H9 (cell line): ENCODE results near the gene EPS15. TPM values are rescaled to one million over a fixed set of nuclear protein-coding genes. Genes with fewer than 3 reads are reported as not detected.

Experiments used
- DNase-seq: peaks from one replicate; pipeline ENCODE4 v3.0.0-alpha.2; 2017
- H2AFZ ChIP-seq: one replicate; pipeline ENCODE4 v1.6.1; 2013; ENCODE audit warnings: mild to moderate bottlenecking, low read length, control low read depth, moderate library complexity
- H2AK5ac ChIP-seq: 2 replicates; pipeline ENCODE4 v1.6.1; 2013; ENCODE audit warnings: low read length, control low read depth, mixed read lengths; ENCODE audit not compliant: insufficient read length
- H2BK120ac ChIP-seq: one replicate; pipeline ENCODE4 v1.6.1; 2013; ENCODE audit warnings: low read depth, mild to moderate bottlenecking, low read length, control low read depth, inconsistent platforms; ENCODE audit not compliant: poor library complexity, severe bottlenecking
- H2BK12ac ChIP-seq: 2 replicates; pipeline ENCODE4 v1.6.1; 2013; ENCODE audit warnings: low read length, control low read depth, mixed read lengths, low read depth; ENCODE audit not compliant: insufficient read length
- H2BK15ac ChIP-seq: 2 replicates; pipeline ENCODE4 v1.6.1; 2013; ENCODE audit warnings: low read depth, low read length, control low read depth
- H2BK20ac ChIP-seq: one replicate; pipeline ENCODE4 v1.6.1; 2013; ENCODE audit warnings: low read depth, mild to moderate bottlenecking, low read length, control low read depth, inconsistent platforms; ENCODE audit not compliant: poor library complexity, severe bottlenecking
- H2BK5ac ChIP-seq: 2 replicates; pipeline ENCODE4 v1.6.1; 2013; ENCODE audit warnings: low read length, control low read depth, mixed read lengths; ENCODE audit not compliant: insufficient read length
- H3K14ac ChIP-seq: 2 replicates; pipeline ENCODE4 v1.6.1; 2013; ENCODE audit warnings: low read length, control low read depth; ENCODE audit not compliant: insufficient read depth
- H3K18ac ChIP-seq: 2 replicates; pipeline ENCODE4 v1.6.1; 2013; ENCODE audit warnings: low read depth, mild to moderate bottlenecking, mixed read lengths, low read length, control low read depth; ENCODE audit not compliant: insufficient read length
- H3K23ac ChIP-seq: 2 replicates; pipeline ENCODE4 v1.6.1; 2013; ENCODE audit warnings: low read length, control low read depth, mixed read lengths, low read depth; ENCODE audit not compliant: insufficient read length
- H3K23me2 ChIP-seq: 2 replicates; pipeline ENCODE4 v1.6.1; 2013; ENCODE audit warnings: low read depth, mild to moderate bottlenecking, mixed read lengths, low read length, control low read depth; ENCODE audit not compliant: insufficient read length, poor library complexity, severe bottlenecking
- H3K27ac ChIP-seq: 2 replicates; pipeline ENCODE4 v1.5.1; 2013; ENCODE audit warnings: low read length, control low read depth, mixed read lengths, low read depth; ENCODE audit not compliant: insufficient read length
- H3K27me3 ChIP-seq: 2 replicates; pipeline ENCODE4 v1.6.1; 2013; ENCODE audit warnings: low read length, control low read depth, inconsistent platforms; ENCODE audit not compliant: insufficient read depth
- H3K4ac ChIP-seq: 2 replicates; pipeline ENCODE4 v1.6.1; 2013; ENCODE audit warnings: low read depth, mild to moderate bottlenecking, control low read depth, inconsistent platforms, low read length, moderate library complexity
- H3K4me1 ChIP-seq: 2 replicates; pipeline ENCODE4 v1.6.1; 2013; ENCODE audit warnings: low read length, control low read depth, inconsistent platforms; ENCODE audit not compliant: insufficient read depth
- H3K4me2 ChIP-seq: 2 replicates; pipeline ENCODE4 v1.6.1; 2013; ENCODE audit warnings: low read length, control low read depth, mixed read lengths; ENCODE audit not compliant: insufficient read length, insufficient read depth
- H3K56ac ChIP-seq: 2 replicates; pipeline ENCODE4 v1.6.1; 2013; ENCODE audit warnings: low read depth, mild to moderate bottlenecking, mixed read lengths, low read length, control low read depth; ENCODE audit not compliant: insufficient read length
- H3K79me1 ChIP-seq: 2 replicates; pipeline ENCODE4 v1.6.1; 2013; ENCODE audit warnings: low read depth, mild to moderate bottlenecking, moderate library complexity, low read length, control low read depth, inconsistent platforms; ENCODE audit not compliant: insufficient read depth, poor library complexity, severe bottlenecking
- H3K79me2 ChIP-seq: 2 replicates; pipeline ENCODE4 v1.6.1; 2013; ENCODE audit warnings: low read length, control low read depth, inconsistent platforms; ENCODE audit not compliant: insufficient read depth
- H3K9ac ChIP-seq: 2 replicates; pipeline ENCODE4 v1.6.1; 2013; ENCODE audit warnings: low read length, control low read depth, mixed read lengths; ENCODE audit not compliant: insufficient read length; ENCODE audit errors: extremely low read depth
- H3K9me3 ChIP-seq: one replicate; pipeline ENCODE4 v1.6.1; 2013; ENCODE audit warnings: low read depth, low read length, inconsistent platforms; ENCODE audit not compliant: control insufficient read depth
- H3T11ph ChIP-seq: one replicate; pipeline ENCODE4 v1.6.1; 2013; ENCODE audit warnings: mild to moderate bottlenecking, low read length, control low read depth, inconsistent platforms
- H4K20me1 ChIP-seq: one replicate; pipeline ENCODE4 v1.6.1; 2013; ENCODE audit not compliant: control insufficient read depth, insufficient read length, insufficient read depth
- H4K5ac ChIP-seq: 2 replicates; pipeline ENCODE4 v1.6.1; 2013; ENCODE audit warnings: low read depth, mild to moderate bottlenecking, mixed read lengths, low read length, control low read depth; ENCODE audit not compliant: insufficient read length
- H4K8ac ChIP-seq: replicated peaks from 2 replicates; pipeline ENCODE4 v1.6.1; 2013; ENCODE audit warnings: low read length, control low read depth, mixed read lengths, low read depth; ENCODE audit not compliant: insufficient read length
- H4K91ac ChIP-seq: 2 replicates; pipeline ENCODE4 v1.6.1; 2013; ENCODE audit warnings: low read depth, mild to moderate bottlenecking, moderate library complexity, mixed read lengths, low read length, control low read depth; ENCODE audit not compliant: insufficient read length
- H3K27ac Mint-ChIP-seq, 3 experiments: 2 replicates in 2 of 3; 3 replicates in 1 of 3; pipeline ENCODE4 v1.8.0; 2020 to 2021; ENCODE audit warnings: mixed read lengths in 3 of 3, mild to moderate bottlenecking in 1 of 3, moderate library complexity in 1 of 3
- H3K27me3 Mint-ChIP-seq: 2 replicates; pipeline ENCODE4 v1.8.0; 2021; ENCODE audit warnings: low read depth, mild to moderate bottlenecking, moderate library complexity, mixed read lengths
- H3K36me3 Mint-ChIP-seq, 3 experiments: 2 replicates in 2 of 3; 3 replicates in 1 of 3; pipeline ENCODE4 v1.8.0; 2020 to 2021; ENCODE audit warnings: low read depth in 3 of 3, mixed read lengths in 3 of 3; ENCODE audit not compliant: insufficient read depth in 1 of 3
- H3K4me1 Mint-ChIP-seq, 2 experiments: 2 replicates each; pipeline ENCODE4 v1.8.0; 2020; ENCODE audit warnings: mixed read lengths in 2 of 2
- H3K4me3 Mint-ChIP-seq, 2 experiments: 2 replicates in 1 of 2; 3 replicates in 1 of 2; pipeline ENCODE4 v1.8.0; 2020 to 2021; ENCODE audit warnings: mild to moderate bottlenecking in 2 of 2, mixed read lengths in 2 of 2, moderate library complexity in 1 of 2
- H3K9me3 Mint-ChIP-seq, 2 experiments: 2 replicates in 1 of 2; 3 replicates in 1 of 2; pipeline ENCODE4 v1.8.0; 2020; ENCODE audit warnings: mild to moderate bottlenecking in 2 of 2, mixed read lengths in 2 of 2, moderate library complexity in 1 of 2
- WGBS: extraction: QIAGEN DNeasy Blood & Tissue Kit; methylation state at CpG from one replicate; pipeline ENCODE4 v1.1.7; 2013; ENCODE audit warnings: missing lambda C conversion rate, low lambda C conversion rate, mixed read lengths; ENCODE audit not compliant: insufficient read length; ENCODE audit errors: extremely low coverage; 5-methylcytosine and 5-hydroxymethylcytosine counted together
- total RNA-seq: library from RNA; stranded (reverse); gene quantifications from 2 replicates; pipeline ENCODE4 v1.2.1, GENCODE V29; 2021
- TF ChIP-seq, protein P1 (sequence below): fragments of 200-600 bp; sonication (generic); conservative IDR thresholded peaks from 3 replicates; pipeline ENCODE4 v1.8.0; 2021; ENCODE audit warnings: antibody characterized with exemption, mild to moderate bottlenecking

Gene EPS15
- total RNA-seq, 1 experiment from 2014 or later: 44.1 TPM

DNA sequence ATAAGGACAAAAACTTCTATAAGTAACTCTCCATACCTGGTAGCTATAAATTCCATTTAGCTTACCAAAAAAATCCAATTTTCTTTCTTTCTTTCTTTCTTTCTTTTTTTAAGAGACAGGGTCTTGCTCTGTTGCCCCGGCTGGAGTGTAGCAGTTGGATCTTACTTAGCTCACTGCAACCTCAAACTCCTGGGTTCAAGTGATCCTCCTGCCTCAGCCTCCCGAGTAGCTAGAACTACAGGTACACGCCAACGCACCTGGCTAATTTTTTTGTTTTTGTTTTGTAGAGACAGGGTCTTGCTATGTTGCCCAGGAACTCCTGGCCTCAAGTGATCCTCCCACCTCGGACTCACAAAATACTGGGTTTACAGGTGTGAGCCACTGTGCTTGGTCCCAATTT lies 75.5 kb downstream of the EPS15 start:
- WGBS: no CpG with 5 or more reads among the region's 5 CpGs
- TF ChIP-seq, protein P1, sequence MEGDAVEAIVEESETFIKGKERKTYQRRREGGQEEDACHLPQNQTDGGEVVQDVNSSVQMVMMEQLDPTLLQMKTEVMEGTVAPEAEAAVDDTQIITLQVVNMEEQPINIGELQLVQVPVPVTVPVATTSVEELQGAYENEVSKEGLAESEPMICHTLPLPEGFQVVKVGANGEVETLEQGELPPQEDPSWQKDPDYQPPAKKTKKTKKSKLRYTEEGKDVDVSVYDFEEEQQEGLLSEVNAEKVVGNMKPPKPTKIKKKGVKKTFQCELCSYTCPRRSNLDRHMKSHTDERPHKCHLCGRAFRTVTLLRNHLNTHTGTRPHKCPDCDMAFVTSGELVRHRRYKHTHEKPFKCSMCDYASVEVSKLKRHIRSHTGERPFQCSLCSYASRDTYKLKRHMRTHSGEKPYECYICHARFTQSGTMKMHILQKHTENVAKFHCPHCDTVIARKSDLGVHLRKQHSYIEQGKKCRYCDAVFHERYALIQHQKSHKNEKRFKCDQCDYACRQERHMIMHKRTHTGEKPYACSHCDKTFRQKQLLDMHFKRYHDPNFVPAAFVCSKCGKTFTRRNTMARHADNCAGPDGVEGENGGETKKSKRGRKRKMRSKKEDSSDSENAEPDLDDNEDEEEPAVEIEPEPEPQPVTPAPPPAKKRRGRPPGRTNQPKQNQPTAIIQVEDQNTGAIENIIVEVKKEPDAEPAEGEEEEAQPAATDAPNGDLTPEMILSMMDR: no peak

More for the DNA sequence above, 75.5 kb downstream of the EPS15 start:
- no peak for DNase-seq
- H2BK5ac ChIP-seq: no peak overlapping the region
- no peak overlapping the region for H4K8ac ChIP-seq
- no peak overlapping the region for H2BK20ac ChIP-seq
- Mint-ChIP-seq H3K27me3 (no peaks in the 10 kb centered on the region), H3K27ac (no peak overlapping the region), H3K9me3 (no peaks in the 10 kb centered on the region), H3K4me1 (no peaks in the 10 kb centered on the region), H3K4me3 (no peak overlapping the region), H3K36me3 (peaks cover 0 to 20% (median 4%) of the 10 kb centered on the region in 3 experiments; a peak in 4 of 7 replicates)
- no peak overlapping the region for H4K91ac ChIP-seq
- H3K18ac ChIP-seq: no peak overlapping the region
- no peak overlapping the region for H3K23ac ChIP-seq
- H3K14ac ChIP-seq: no peak overlapping the region
- no peaks in the 10 kb centered on the region for H3K79me2 ChIP-seq
- no peak overlapping the region for H3T11ph ChIP-seq
- no peak overlapping the region for H2AK5ac ChIP-seq
- H3K4me1 ChIP-seq: no peaks in the 10 kb centered on the region
- H2AFZ ChIP-seq: no peak overlapping the region
- H3K27ac ChIP-seq: no peak overlapping the region
- H2BK120ac ChIP-seq: no peak overlapping the region
- H3K23me2 ChIP-seq: no peaks in the 10 kb centered on the region
- H3K79me1 ChIP-seq: no peaks in the 10 kb centered on the region
- H3K9me3 ChIP-seq: no peaks in the 10 kb centered on the region
- H3K4me2 ChIP-seq: no peak overlapping the region
- H2BK12ac ChIP-seq: no peak overlapping the region
- H4K20me1 ChIP-seq: no peaks in the 10 kb centered on the region
- no peak overlapping the region for H3K9ac ChIP-seq
- H3K27me3 ChIP-seq: no peaks in the 10 kb centered on the region
- H4K5ac ChIP-seq: no peak overlapping the region
- no peak overlapping the region for H3K56ac ChIP-seq
- H2BK15ac ChIP-seq: no peak overlapping the region
- H3K4ac ChIP-seq: no peak overlapping the region
